H1 (cell line): ENCODE measurements around the gene SOCS3. TPM values are rescaled to one million over a fixed set of nuclear protein-coding genes. Genes with fewer than 3 reads are reported as not detected.

Source experiments
- CTCF ChIA-PET: fragments of 300-600 bp; sonication (Branson Sonifier 250); formaldehyde crosslinking; loops from one replicate; lab custom pipeline; 2021; ENCODE audit not compliant: partially characterized antibody; lab: Charles Lee
- POLR2A ChIA-PET: fragments of 300-600 bp; sonication (Branson Sonifier 250); formaldehyde crosslinking; loops from one replicate; lab custom pipeline; 2021; ENCODE audit warnings: inconsistent platforms; ENCODE audit not compliant: partially characterized antibody; lab: Charles Lee
- DNase-seq, 2 experiments: peaks; one replicate each; pipeline versions ENCODE4 v3.0.0 to v3.0.0-alpha.2; 2010 to 2022; ENCODE audit warnings: low spot score in 2 of 2, low read depth in 1 of 2, mixed read lengths in 1 of 2
- FAIRE-seq: peaks from 2 replicates; lab custom pipeline; 2011; peaks lifted over from hg19 to GRCh38; lab: Jason Lieb, UNC
- H2AFZ ChIP-seq: 2 replicates; pipeline ENCODE4 v1.8.1; 2012; ENCODE audit warnings: low read length, inconsistent platforms
- H2AK5ac ChIP-seq: 2 replicates; pipeline ENCODE4 v1.6.1; 2013; ENCODE audit warnings: low read depth, low read length
- H2BK120ac ChIP-seq: replicated peaks from 2 replicates; pipeline ENCODE3; 2013; ENCODE audit warnings: low read depth, low read length, inconsistent platforms
- H2BK12ac ChIP-seq: 2 replicates; pipeline ENCODE4 v1.6.1; 2013; ENCODE audit warnings: low read depth, low read length
- H2BK15ac ChIP-seq: 2 replicates; pipeline ENCODE4 v1.6.1; 2013; ENCODE audit warnings: low read length
- H2BK20ac ChIP-seq: 2 replicates; pipeline ENCODE4 v1.6.1; 2013; ENCODE audit warnings: low read length
- H2BK5ac ChIP-seq: 2 replicates; pipeline ENCODE4 v1.6.1; 2013; ENCODE audit warnings: low read depth, low read length
- H3K14ac ChIP-seq: 2 replicates; pipeline ENCODE4 v1.6.1; 2013; ENCODE audit warnings: inconsistent platforms; ENCODE audit not compliant: insufficient read length
- H3K18ac ChIP-seq: 2 replicates; pipeline ENCODE4 v1.6.1; 2013; ENCODE audit warnings: low read length; ENCODE audit errors: extremely low read depth
- H3K23ac ChIP-seq: 2 replicates; pipeline ENCODE4 v1.6.1; 2013; ENCODE audit warnings: inconsistent platforms; ENCODE audit not compliant: insufficient read length
- H3K23me2 ChIP-seq: 2 replicates; pipeline ENCODE4 v1.6.1; 2013; ENCODE audit warnings: low read depth, low read length
- H3K27ac ChIP-seq: 2 replicates; pipeline ENCODE4 v1.6.1; 2011; ENCODE audit warnings: low read depth, low read length, inconsistent platforms
- H3K27me3 ChIP-seq, 4 experiments: replicated peaks in 1 of 4; 1 replicate in 1 of 4; 2 replicates in 3 of 4; pipeline versions ENCODE4 v1.6.1 to v1.8.1; 2011 to 2013; ENCODE audit warnings: low read length in 3 of 4, mild to moderate bottlenecking in 3 of 4, inconsistent platforms in 2 of 4, mixed read lengths in 2 of 4, moderate library complexity in 1 of 4; ENCODE audit not compliant: control insufficient read depth in 3 of 4, insufficient read depth in 3 of 4; ENCODE audit errors: extremely low read depth in 1 of 4
- H3K36me3 ChIP-seq, 4 experiments: 2 replicates each; pipeline versions ENCODE4 v1.6.1 to v1.8.1; 2011 to 2013; ENCODE audit warnings: mild to moderate bottlenecking in 4 of 4, low read length in 3 of 4, moderate library complexity in 2 of 4, control low read depth in 1 of 4, inconsistent platforms in 1 of 4; ENCODE audit not compliant: insufficient read depth in 4 of 4, control insufficient read depth in 2 of 4
- H3K4ac ChIP-seq: replicated peaks from 2 replicates; pipeline ENCODE3; 2013; ENCODE audit warnings: low read length, low read depth, mixed read lengths, inconsistent platforms; ENCODE audit not compliant: insufficient read length
- H3K4me1 ChIP-seq, 4 experiments: replicated peaks in 1 of 4; 1 replicate in 1 of 4; 2 replicates in 3 of 4; pipeline versions ENCODE4 v1.6.1 to v1.8.1; 2011 to 2013; ENCODE audit warnings: low read length in 3 of 4, inconsistent platforms in 2 of 4, mixed read lengths in 1 of 4; ENCODE audit not compliant: insufficient read depth in 4 of 4, control insufficient read depth in 3 of 4
- H3K4me2 ChIP-seq, 2 experiments: 2 replicates each; pipeline versions ENCODE4 v1.6.1 to v1.8.1; 2011 to 2013; ENCODE audit warnings: low read depth in 2 of 2, low read length in 2 of 2, control low read depth in 1 of 2, inconsistent platforms in 1 of 2, mild to moderate bottlenecking in 1 of 2; ENCODE audit not compliant: insufficient read depth in 1 of 2
- H3K4me3 ChIP-seq, 4 experiments: fragments of 200-600, 300-600 bp in 1 of 4; sonication (generic), shearing (Covaris generic), sonication (Bioruptor Twin) in 1 of 4; 2 replicates each; pipeline versions ENCODE4 v1.5.1 to v1.8.1; 2011 to 2016; ENCODE audit warnings: low read length in 4 of 4, low read depth in 3 of 4, control low read depth in 2 of 4, inconsistent platforms in 2 of 4, mild to moderate bottlenecking in 2 of 4, mixed read lengths in 1 of 4, moderate library complexity in 1 of 4; ENCODE audit not compliant: insufficient read depth in 2 of 4; ENCODE audit errors: extremely low read depth in 1 of 4
- H3K56ac ChIP-seq: replicated peaks from 2 replicates; pipeline ENCODE3; 2013; ENCODE audit warnings: low read depth, mild to moderate bottlenecking, mixed read lengths, low read length, inconsistent platforms; ENCODE audit not compliant: insufficient read length
- H3K79me1 ChIP-seq: 2 replicates; pipeline ENCODE4 v1.6.1; 2013; ENCODE audit warnings: low read depth, low read length, control low read depth
- H3K79me2 ChIP-seq, 2 experiments: 2 replicates each; pipeline versions ENCODE4 v1.6.1 to v1.8.1; 2012 to 2013; ENCODE audit warnings: low read length in 2 of 2, mild to moderate bottlenecking in 2 of 2, inconsistent platforms in 1 of 2; ENCODE audit not compliant: insufficient read depth in 2 of 2, control insufficient read depth in 1 of 2
- H3K9ac ChIP-seq, 4 experiments: replicated peaks in 1 of 4; 1 replicate in 1 of 4; 2 replicates in 3 of 4; pipeline versions ENCODE4 v1.6.1 to v1.8.1; 2011 to 2013; ENCODE audit warnings: low read depth in 3 of 4, low read length in 3 of 4, control low read depth in 2 of 4, mild to moderate bottlenecking in 2 of 4, moderate library complexity in 2 of 4, inconsistent platforms in 1 of 4; ENCODE audit errors: extremely low read depth in 1 of 4
- H3K9me3 ChIP-seq, 2 experiments: 2 replicates each; pipeline versions ENCODE4 v1.6.1 to v1.8.1; 2012 to 2013; ENCODE audit warnings: mild to moderate bottlenecking in 2 of 2, moderate library complexity in 2 of 2, control low read depth in 1 of 2, inconsistent platforms in 1 of 2, low read depth in 1 of 2, low read length in 1 of 2, mixed read lengths in 1 of 2; ENCODE audit not compliant: insufficient read depth in 2 of 2
- H4K20me1 ChIP-seq, 2 experiments: replicated peaks in 1 of 2; 2 replicates each; pipeline versions ENCODE3 to v1.8.1; 2011 to 2013; ENCODE audit warnings: inconsistent platforms in 2 of 2, low read length in 2 of 2, mild to moderate bottlenecking in 1 of 2; ENCODE audit not compliant: insufficient read depth in 2 of 2, control insufficient read depth in 1 of 2
- H4K5ac ChIP-seq: 2 replicates; pipeline ENCODE4 v1.6.1; 2013; ENCODE audit warnings: low read length, low read depth, mixed read lengths, inconsistent platforms; ENCODE audit not compliant: insufficient read length
- H4K8ac ChIP-seq: 2 replicates; pipeline ENCODE4 v1.8.0; 2013; ENCODE audit warnings: mild to moderate bottlenecking, moderate library complexity, low read length, inconsistent platforms; ENCODE audit not compliant: insufficient read depth; ENCODE audit errors: extremely low read depth
- H4K91ac ChIP-seq: replicated peaks from 2 replicates; pipeline ENCODE3; 2013; ENCODE audit warnings: low read length, mixed read lengths, inconsistent platforms; ENCODE audit not compliant: insufficient read length
- ASH2L ChIP-seq: fragments of 200-600, 300-600 bp; sonication (generic); IDR thresholded peaks from one replicate; pipeline ENCODE4 v1.7.1; 2017; ENCODE audit warnings: low read length
- BCL11A ChIP-seq, 2 experiments: IDR thresholded peaks; one replicate each; pipeline ENCODE4 v1.6.1; 2011; ENCODE audit warnings: low read depth in 2 of 2, low read length in 2 of 2, mild to moderate bottlenecking in 2 of 2
- POLR2AphosphoS5 ChIP-seq: IDR thresholded peaks from 2 replicates; pipeline ENCODE4 v1.6.1; 2011; ENCODE audit warnings: low read depth, low read length
- SIX5 ChIP-seq: IDR thresholded peaks from 2 replicates; pipeline ENCODE4 v1.6.1; 2011; ENCODE audit warnings: mild to moderate bottlenecking, low read depth, low read length
- YY1 ChIP-seq: IDR thresholded peaks from 2 replicates; pipeline ENCODE4 v1.6.1; 2011; ENCODE audit warnings: low read depth, mild to moderate bottlenecking, low read length
- WGBS, 2 experiments: shearing (Covaris generic) in 1 of 2; methylation state at CpG; one replicate each; pipeline versions ENCODE4 v1.1.6 to v1.1.7; 2013 to 2015; ENCODE audit warnings: low lambda C conversion rate in 2 of 2, mixed read lengths in 2 of 2, inconsistent platforms in 1 of 2, low coverage in 1 of 2, missing lambda C conversion rate in 1 of 2; ENCODE audit not compliant: insufficient replicate concordance in 2 of 2, insufficient coverage in 1 of 2, insufficient read length in 1 of 2; ENCODE audit errors: extremely low coverage in 1 of 2, missing lambda C conversion rate in 1 of 2; 5-methylcytosine and 5-hydroxymethylcytosine counted together
- polyA plus RNA-seq, 7 experiments: library from polyadenylated mRNA; depleted of rRNA in 3 of 7; stranded (reverse) in 5 of 7; unstranded in 2 of 7; fragments of >200 nt in 5 of 7; fragments of 200-250 nt in 2 of 7; gene quantifications; 1 replicate in 5 of 7; 2 replicates in 1 of 7; 4 replicates in 1 of 7; pipeline versions ENCODE4 v1.2.1 to v1.2.3, GENCODE V29; 2011 to 2013; ENCODE audit warnings: missing spikeins in 2 of 7, mixed read lengths in 2 of 7
- total RNA-seq: library from RNA; stranded (reverse); fragmentation: NEBNext Ultra II Directional; extraction: Animal tissue kit (Norgen Biotek cat#: 25700); gene quantifications from 2 replicates; pipeline ENCODE4 v1.2.1, GENCODE V29; 2021

SOCS3 gene
- total and polyA plus RNA-seq, 2 of the 8 experiments (the other 6 are each of a cell fraction or from before 2014, with no cell fraction given), result 10.1 to 47.9 TPM

- Histone ChIP-seq H3K4ac (no peak overlapping the region), H2BK5ac (no peak overlapping the region; the same call in 1 of the 2 replicates), H3K9me3 (no peaks in the 10 kb centered on the region), H2BK12ac (no peak overlapping the region), H3K36me3 (peaks cover 15 to 46% (median 35%) of the 10 kb centered on the region in 4 experiments), H3K18ac (no peak overlapping the region), H3K27me3 (no peaks in the 10 kb centered on the region), H3K4me3 (no peak overlapping the region), H4K8ac (no peak overlapping the region), H3K4me2 (no peak overlapping the region), H3K23me2 (no peaks in the 10 kb centered on the region), H2BK120ac (no peak overlapping the region), H3K56ac (no peak overlapping the region), H4K20me1 (peaks cover 12 to 25% of the 10 kb centered on the region in 2 experiments), H4K5ac (no peak overlapping the region), H3K79me1 (peaks cover 15% of the 10 kb centered on the region), H3K14ac (no peak overlapping the region), H4K91ac (no peak overlapping the region), H2BK15ac (no peak overlapping the region), H3K27ac (no peak overlapping the region), H3K23ac (no peak overlapping the region), H3K9ac (no peak overlapping the region), H3K79me2 (peaks cover 15 to 82% of the 10 kb centered on the region in 2 experiments), H2AK5ac (no peak overlapping the region), H2AFZ (no peak overlapping the region), H2BK20ac (no peak overlapping the region), H3K4me1 (no peaks in the 10 kb centered on the region; a peak in 3 of 7 replicates)
- ChIA-PET CTCF (interaction anchor here (1.3 to 3.9 kb wide), 2 partner anchors 17 to 26 kb away, joined by 3 to 18 read pairs; no protein-coding TSS in a partner anchor), POLR2A (interaction anchor here (1.6 kb wide), 1 partner anchor 16 kb away, joined by 5 read pairs; the partner anchor contains the start of gene PGS1)
- FAIRE-seq (no peak), DNase-seq (no peak)
- WGBS, 2 experiments, result 80% methylated on average over 2 of the region's 2 CpGs; no CpG with 5 or more reads in 1 of the 2 experiments
- TF ChIP-seq BCL11A (IDR thresholded peaks at IDR 0.05; ENCODE audit: low read depth in 2 of 2, low read length in 2 of 2) (no peak), YY1 (no peak), SIX5 (no peak), POLR2AphosphoS5 (no peak), ASH2L (no peak)
Observed at GRCh38 chr17:78395155-78395554, 35.3 kb upstream of the SOCS3 start.
